H1 (cell line): ENCODE results near the gene NUP98.

Experiments
- ATF2 ChIP-seq: IDR thresholded peaks from 2 replicates; pipeline ENCODE4 v1.6.1; 2012; ENCODE audit warnings: low read length, inconsistent platforms
- CHD2 ChIP-seq: IDR thresholded peaks from 2 replicates; pipeline ENCODE4 v1.6.1; 2012; ENCODE audit warnings: low read length, improper control_type of control experiment
- EZH2 ChIP-seq: fragments of 200-600 bp; sonication (generic); IDR thresholded peaks from 2 replicates; pipeline ENCODE4 v1.7.1; 2012; ENCODE audit warnings: low read depth, mild to moderate bottlenecking, moderate library complexity, low read length, inconsistent platforms; ENCODE audit not compliant: severe bottlenecking
- HDAC2 ChIP-seq, 2 experiments: fragments of 300-600 bp in 1 of 2; sonication (generic) in 1 of 2; IDR thresholded peaks; 2 replicates each; pipeline ENCODE4 v1.6.1; 2011 to 2012; ENCODE audit warnings: low read depth in 2 of 2, low read length in 2 of 2, mild to moderate bottlenecking in 2 of 2, moderate library complexity in 2 of 2, borderline replicate concordance in 1 of 2, inconsistent platforms in 1 of 2
- JUND ChIP-seq: IDR thresholded peaks from 2 replicates; pipeline ENCODE4 v1.6.1; 2011; ENCODE audit warnings: mild to moderate bottlenecking, improper control_type of control experiment, low read length
- MAFK ChIP-seq: IDR thresholded peaks from 2 replicates; pipeline ENCODE4 v1.6.1; 2012; ENCODE audit warnings: low read depth, mild to moderate bottlenecking, improper control_type of control experiment, low read length
- PHF8 ChIP-seq: fragments of 200-600 bp; sonication (generic); conservative IDR thresholded peaks from 2 replicates; pipeline ENCODE4 v1.7.1; 2012; ENCODE audit warnings: low read depth, mild to moderate bottlenecking, inconsistent platforms, low read length, moderate library complexity
- POLR2A ChIP-seq, 2 experiments: IDR thresholded peaks; 1 replicate in 1 of 2; 2 replicates in 1 of 2; pipeline ENCODE4 v1.6.1; 2011; ENCODE audit warnings: low read depth in 2 of 2, low read length in 2 of 2, mild to moderate bottlenecking in 2 of 2; ENCODE audit errors: control extremely low read depth in 1 of 2
- RXRA ChIP-seq: IDR thresholded peaks from 2 replicates; pipeline ENCODE4 v1.6.1; 2011; ENCODE audit warnings: low read depth, mild to moderate bottlenecking, low read length, moderate library complexity; ENCODE audit not compliant: insufficient read depth
- TEAD4 ChIP-seq: IDR thresholded peaks from 2 replicates; pipeline ENCODE4 v1.6.1; 2012; ENCODE audit warnings: low read depth, low read length, inconsistent platforms, mixed read lengths
- TF ChIP-seq, protein P1 (sequence below), 3 experiments: IDR thresholded peaks; 1 replicate in 2 of 3; 2 replicates in 1 of 3; pipeline versions ENCODE4 v1.5.1 to v1.6.1; 2011; ENCODE audit warnings: low read length in 3 of 3, mild to moderate bottlenecking in 3 of 3, inconsistent platforms in 2 of 3, low read depth in 1 of 3, moderate library complexity in 1 of 3; ENCODE audit not compliant: insufficient read depth in 1 of 3; ENCODE audit errors: control extremely low read depth in 1 of 3

DNA sequence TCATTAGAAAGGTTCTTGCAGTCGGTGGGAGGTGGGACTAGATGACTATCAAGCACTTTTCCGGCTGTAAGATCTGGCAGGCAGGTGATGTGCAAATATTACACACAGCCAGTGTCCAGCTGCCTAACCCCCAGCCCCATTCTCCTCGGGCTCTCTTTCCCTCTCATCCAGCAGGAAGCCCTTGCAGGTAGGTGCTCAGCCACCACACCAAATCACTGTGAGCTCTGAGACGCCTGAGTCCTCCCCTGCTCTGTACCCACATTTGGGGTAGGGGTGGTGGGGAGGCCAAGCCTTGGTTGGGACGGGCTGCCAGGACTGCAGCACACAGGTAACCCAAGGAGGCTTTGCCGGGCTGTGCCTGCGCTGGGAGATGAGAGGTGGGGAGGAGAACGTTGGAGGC, 156.2 kb downstream of the NUP98 start:
- TF ChIP-seq MAFK (no peak), PHF8 (no peak), EZH2 (no peak), POLR2A (IDR thresholded peaks at IDR 0.05; ENCODE audit: control extremely low read depth in 1 of 2, low read depth in 2 of 2, low read length in 2 of 2) (no peak), JUND (no peak), CHD2 (no peak), RXRA (no peak), ATF2 (no peak), TEAD4 (no peak), HDAC2 (IDR thresholded peaks at IDR 0.05; ENCODE audit: borderline replicate concordance in 1 of 2, low read depth in 2 of 2, low read length in 2 of 2) (no peak)
- TF ChIP-seq, protein P1, sequence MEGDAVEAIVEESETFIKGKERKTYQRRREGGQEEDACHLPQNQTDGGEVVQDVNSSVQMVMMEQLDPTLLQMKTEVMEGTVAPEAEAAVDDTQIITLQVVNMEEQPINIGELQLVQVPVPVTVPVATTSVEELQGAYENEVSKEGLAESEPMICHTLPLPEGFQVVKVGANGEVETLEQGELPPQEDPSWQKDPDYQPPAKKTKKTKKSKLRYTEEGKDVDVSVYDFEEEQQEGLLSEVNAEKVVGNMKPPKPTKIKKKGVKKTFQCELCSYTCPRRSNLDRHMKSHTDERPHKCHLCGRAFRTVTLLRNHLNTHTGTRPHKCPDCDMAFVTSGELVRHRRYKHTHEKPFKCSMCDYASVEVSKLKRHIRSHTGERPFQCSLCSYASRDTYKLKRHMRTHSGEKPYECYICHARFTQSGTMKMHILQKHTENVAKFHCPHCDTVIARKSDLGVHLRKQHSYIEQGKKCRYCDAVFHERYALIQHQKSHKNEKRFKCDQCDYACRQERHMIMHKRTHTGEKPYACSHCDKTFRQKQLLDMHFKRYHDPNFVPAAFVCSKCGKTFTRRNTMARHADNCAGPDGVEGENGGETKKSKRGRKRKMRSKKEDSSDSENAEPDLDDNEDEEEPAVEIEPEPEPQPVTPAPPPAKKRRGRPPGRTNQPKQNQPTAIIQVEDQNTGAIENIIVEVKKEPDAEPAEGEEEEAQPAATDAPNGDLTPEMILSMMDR (IDR thresholded peaks at IDR 0.05; ENCODE audit: control extremely low read depth in 1 of 3, insufficient read depth in 1 of 3, low read depth in 1 of 3, low read length in 3 of 3): no peak
